Esophagus muscularis mucosa (tissue), 3 donors: ENCODE data around the gene CEACAM21.

Experiments
- CTCF ChIP-seq, 3 experiments: fragments of 200-600 bp in 2 of 3; fragments of 450-650 bp in 1 of 3; sonication (generic) in 2 of 3; IDR thresholded peaks; one replicate each; pipeline ENCODE4 v1.5.1; 2017 to 2019; ENCODE audit warnings: antibody characterized with exemption in 3 of 3, mild to moderate bottlenecking in 2 of 3, moderate library complexity in 1 of 3
- POLR2A ChIP-seq: fragments of 450-650 bp; IDR thresholded peaks from one replicate; pipeline ENCODE4 v1.6.1; 2017; ENCODE audit warnings: antibody characterized with exemption, moderate library complexity, mild to moderate bottlenecking, low read depth
- POLR2AphosphoS5 ChIP-seq, 2 donors: sonication (generic); formaldehyde crosslinking; IDR thresholded peaks; one replicate each; pipeline ENCODE4 v1.6.1; 2017; ENCODE audit warnings: antibody characterized with exemption in 2 of 2

GRCh38 chr19:41529484-41530183 is 46.3 kb upstream of the CEACAM21 start:
- no peak for TF ChIP-seq CTCF (IDR thresholded peaks at IDR 0.05)
- no peak for TF ChIP-seq POLR2AphosphoS5 (IDR thresholded peaks at IDR 0.05)
- TF ChIP-seq POLR2A, result no peak
